ENCODE measurements around the gene BRIP1. TPM values are rescaled to one million over a fixed set of nuclear protein-coding genes. Genes with fewer than 3 reads are reported as not detected.

Gene BRIP1
- total and polyA plus RNA-seq, 2 experiments from 2014 or later = 8.0 to 23.1 TPM

- TF ChIP-seq EZH2 (IDR thresholded peaks at IDR 0.05; ENCODE audit: low read depth, unreplicated experiment) = no peak
- TF ChIP-seq CREB1 (CRISPR knock-in tag; IDR thresholded peaks at IDR 0.05; ENCODE audit: low read depth) = no peak
- TF ChIP-seq ETS1 (IDR thresholded peaks at IDR 0.05) = no peak
- no peak for TF ChIP-seq EZH2phosphoT487 (IDR thresholded peaks at IDR 0.05; ENCODE audit: unreplicated experiment)
- TF ChIP-seq ZNF331 (CRISPR knock-in tag; IDR thresholded peaks at IDR 0.05; ENCODE audit: low read depth) = no peak
Observed at GRCh38 chr17:61806936-61807335, 56.4 kb downstream of the BRIP1 start (continued).

GRCh38 chr17:61806081-61806828 lies 57.1 kb downstream of the BRIP1 start:
- Histone ChIP-seq H3K4me1 (ENCODE audit: insufficient read depth) (no peaks in the 10 kb centered on the region), H3K79me2 (replicated peaks; ENCODE audit: insufficient read depth) (no peaks in the 10 kb centered on the region), H3K36me3 (ENCODE audit: insufficient read depth) (no peaks in the 10 kb centered on the region), H3K4me2 (no peak overlapping the region), H4K20me1 (replicated peaks; ENCODE audit: insufficient read depth) (no peaks in the 10 kb centered on the region), H3K27ac (ENCODE audit: low read depth) (no peak overlapping the region), H3K4me3 (no peak overlapping the region), H3K27me3 (ENCODE audit: insufficient read depth) (no peaks in the 10 kb centered on the region), H2AFZ (no peak overlapping the region), H3K9me2 (ENCODE audit: insufficient read depth) (no peaks in the 10 kb centered on the region), H3F3A (replicated peaks; ENCODE audit: low read depth) (no peaks in the 10 kb centered on the region)
- Mint-ChIP-seq H3K27me3 (ENCODE audit: insufficient read depth, low read depth, poor library complexity) (no peaks in the 10 kb centered on the region), H3K27ac (peak overlapping the region; percentile 77; the same call in 1 of the 2 replicates), H3K4me3 (no peak overlapping the region), H3K36me3 (ENCODE audit: low read depth) (peaks cover 3% of the 10 kb centered on the region; the same call in 1 of the 3 replicates), H3K4me1 (peaks cover 6% of the 10 kb centered on the region; the same call in 2 of the 3 replicates), H3K9me3 (no peaks in the 10 kb centered on the region)
- ATAC-seq (no peak), DNase-seq (ENCODE audit: low spot score) (peak; percentile 5)
- TF ChIP-seq CTCF (conservative IDR thresholded peaks at IDR 0.05; ENCODE audit: low read depth in 2 of 2) (no peak), NANOG (IDR thresholded peaks at IDR 0.05; ENCODE audit: borderline replicate concordance) (no peak), EZH2phosphoT487 (IDR thresholded peaks at IDR 0.05; ENCODE audit: unreplicated experiment) (no peak), JUNB (IDR thresholded peaks at IDR 0.05; ENCODE audit: unreplicated experiment) (no peak), ZNF114 (CRISPR knock-in tag; IDR thresholded peaks at IDR 0.05) (no peak), ZNF331 (CRISPR knock-in tag; IDR thresholded peaks at IDR 0.05; ENCODE audit: low read depth) (no peak), ETS1 (IDR thresholded peaks at IDR 0.05) (no peak), EZH2 (IDR thresholded peaks at IDR 0.05; ENCODE audit: low read depth, unreplicated experiment) (no peak), STAT1 (IDR thresholded peaks at IDR 0.05; ENCODE audit: unreplicated experiment) (no peak), CREB1 (CRISPR knock-in tag; IDR thresholded peaks at IDR 0.05; ENCODE audit: low read depth) (no peak)
- TF ChIP-seq, protein P1, sequence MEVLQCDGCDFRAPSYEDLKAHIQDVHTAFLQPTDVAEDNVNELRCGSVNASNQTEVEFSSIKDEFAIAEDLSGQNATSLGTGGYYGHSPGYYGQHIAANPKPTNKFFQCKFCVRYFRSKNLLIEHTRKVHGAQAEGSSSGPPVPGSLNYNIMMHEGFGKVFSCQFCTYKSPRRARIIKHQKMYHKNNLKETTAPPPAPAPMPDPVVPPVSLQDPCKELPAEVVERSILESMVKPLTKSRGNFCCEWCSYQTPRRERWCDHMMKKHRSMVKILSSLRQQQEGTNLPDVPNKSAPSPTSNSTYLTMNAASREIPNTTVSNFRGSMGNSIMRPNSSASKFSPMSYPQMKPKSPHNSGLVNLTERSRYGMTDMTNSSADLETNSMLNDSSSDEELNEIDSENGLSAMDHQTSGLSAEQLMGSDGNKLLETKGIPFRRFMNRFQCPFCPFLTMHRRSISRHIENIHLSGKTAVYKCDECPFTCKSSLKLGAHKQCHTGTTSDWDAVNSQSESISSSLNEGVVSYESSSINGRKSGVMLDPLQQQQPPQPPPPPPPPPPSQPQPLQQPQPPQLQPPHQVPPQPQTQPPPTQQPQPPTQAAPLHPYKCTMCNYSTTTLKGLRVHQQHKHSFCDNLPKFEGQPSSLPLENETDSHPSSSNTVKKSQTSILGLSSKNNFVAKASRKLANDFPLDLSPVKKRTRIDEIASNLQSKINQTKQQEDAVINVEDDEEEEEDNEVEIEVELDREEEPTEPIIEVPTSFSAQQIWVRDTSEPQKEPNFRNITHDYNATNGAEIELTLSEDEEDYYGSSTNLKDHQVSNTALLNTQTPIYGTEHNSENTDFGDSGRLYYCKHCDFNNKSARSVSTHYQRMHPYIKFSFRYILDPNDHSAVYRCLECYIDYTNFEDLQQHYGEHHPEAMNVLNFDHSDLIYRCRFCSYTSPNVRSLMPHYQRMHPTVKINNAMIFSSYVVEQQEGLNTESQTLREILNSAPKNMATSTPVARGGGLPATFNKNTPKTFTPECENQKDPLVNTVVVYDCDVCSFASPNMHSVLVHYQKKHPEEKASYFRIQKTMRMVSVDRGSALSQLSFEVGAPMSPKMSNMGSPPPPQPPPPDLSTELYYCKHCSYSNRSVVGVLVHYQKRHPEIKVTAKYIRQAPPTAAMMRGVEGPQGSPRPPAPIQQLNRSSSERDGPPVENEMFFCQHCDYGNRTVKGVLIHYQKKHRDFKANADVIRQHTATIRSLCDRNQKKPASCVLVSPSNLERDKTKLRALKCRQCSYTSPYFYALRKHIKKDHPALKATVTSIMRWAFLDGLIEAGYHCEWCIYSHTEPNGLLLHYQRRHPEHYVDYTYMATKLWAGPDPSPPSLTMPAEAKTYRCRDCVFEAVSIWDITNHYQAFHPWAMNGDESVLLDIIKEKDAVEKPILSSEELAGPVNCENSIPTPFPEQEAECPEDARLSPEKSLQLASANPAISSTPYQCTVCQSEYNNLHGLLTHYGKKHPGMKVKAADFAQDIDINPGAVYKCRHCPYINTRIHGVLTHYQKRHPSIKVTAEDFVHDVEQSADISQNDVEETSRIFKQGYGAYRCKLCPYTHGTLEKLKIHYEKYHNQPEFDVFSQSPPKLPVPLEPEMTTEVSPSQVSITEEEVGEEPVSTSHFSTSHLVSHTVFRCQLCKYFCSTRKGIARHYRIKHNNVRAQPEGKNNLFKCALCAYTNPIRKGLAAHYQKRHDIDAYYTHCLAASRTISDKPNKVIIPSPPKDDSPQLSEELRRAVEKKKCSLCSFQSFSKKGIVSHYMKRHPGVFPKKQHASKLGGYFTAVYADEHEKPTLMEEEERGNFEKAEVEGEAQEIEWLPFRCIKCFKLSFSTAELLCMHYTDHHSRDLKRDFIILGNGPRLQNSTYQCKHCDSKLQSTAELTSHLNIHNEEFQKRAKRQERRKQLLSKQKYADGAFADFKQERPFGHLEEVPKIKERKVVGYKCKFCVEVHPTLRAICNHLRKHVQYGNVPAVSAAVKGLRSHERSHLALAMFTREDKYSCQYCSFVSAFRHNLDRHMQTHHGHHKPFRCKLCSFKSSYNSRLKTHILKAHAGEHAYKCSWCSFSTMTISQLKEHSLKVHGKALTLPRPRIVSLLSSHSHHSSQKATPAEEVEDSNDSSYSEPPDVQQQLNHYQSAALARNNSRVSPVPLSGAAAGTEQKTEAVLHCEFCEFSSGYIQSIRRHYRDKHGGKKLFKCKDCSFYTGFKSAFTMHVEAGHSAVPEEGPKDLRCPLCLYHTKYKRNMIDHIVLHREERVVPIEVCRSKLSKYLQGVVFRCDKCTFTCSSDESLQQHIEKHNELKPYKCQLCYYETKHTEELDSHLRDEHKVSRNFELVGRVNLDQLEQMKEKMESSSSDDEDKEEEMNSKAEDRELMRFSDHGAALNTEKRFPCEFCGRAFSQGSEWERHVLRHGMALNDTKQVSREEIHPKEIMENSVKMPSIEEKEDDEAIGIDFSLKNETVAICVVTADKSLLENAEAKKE (CRISPR knock-in tag; IDR thresholded peaks at IDR 0.05) = no peak

All from GM23338 (cell line).